ENCODE measurements around the gene NOX3.

GRCh38 chr6:155448668-155449449, 6.8 kb downstream of the NOX3 start:
- TF ChIP-seq CTCF (conservative IDR thresholded peaks at IDR 0.05) = no peak
- TF ChIP-seq ZFX (IDR thresholded peaks at IDR 0.05) = no peak

All from C4-2B (cell line).